ENCODE data around the gene PEF1.

- TF ChIP-seq CTCF (conservative IDR thresholded peaks at IDR 0.05; ENCODE audit: low read length) (no peak), EZH2phosphoT487 (IDR thresholded peaks at IDR 0.05; ENCODE audit: borderline replicate concordance, low read depth, low read length) (no peak)
Observed at GRCh38 chr1:31665234-31665878, 20.7 kb upstream of the PEF1 start.

Data from OCI-LY7 (cell line).